Measurements from ENCODE around the gene VPS13D. TPM values are rescaled to one million over a fixed set of nuclear protein-coding genes. Genes with fewer than 3 reads are reported as not detected.

VPS13D gene
- total and polyA plus RNA-seq, 9 donors = 19.8 to 59.3 (median 41.8) TPM

DNA sequence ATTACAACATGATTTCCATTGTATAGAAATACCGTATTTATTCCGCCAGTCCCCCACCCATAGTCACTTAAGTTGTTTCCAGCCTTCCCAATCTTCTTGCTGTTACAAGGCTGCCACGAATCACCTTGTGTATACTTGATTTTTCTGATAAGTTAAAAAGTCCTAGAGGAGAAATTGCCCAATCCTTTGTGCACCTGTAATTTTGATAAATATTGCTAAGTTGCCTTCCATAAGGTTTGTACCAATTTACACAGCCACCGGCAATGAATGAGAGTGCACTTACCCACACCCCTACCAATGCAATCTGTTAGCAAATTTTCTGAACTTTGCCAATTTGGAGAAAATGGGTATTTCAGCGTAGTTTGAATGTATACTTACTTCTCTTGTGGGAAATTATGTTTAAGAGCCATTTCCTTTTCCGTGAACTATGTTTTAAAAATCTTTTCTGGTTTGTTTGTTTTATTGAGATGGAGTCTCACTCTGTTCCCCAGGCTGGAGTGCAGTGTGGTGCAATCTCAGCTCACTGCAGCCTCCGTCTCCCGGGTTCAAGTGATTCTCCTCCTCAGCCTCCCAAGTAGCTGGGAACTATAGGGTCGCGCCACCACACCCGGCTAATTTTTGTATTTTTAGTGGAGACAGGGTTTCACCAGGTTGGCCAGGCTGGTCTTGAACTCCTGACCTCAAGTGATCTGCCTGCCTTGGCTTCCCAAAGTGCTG, 300.8 kb downstream of the VPS13D start:
- no peak for DNase-seq
- WGBS, 3 donors = 84 to 91% (median 85%) methylated on average over 11 of the region's 11 CpGs
- intact Hi-C loops (cut with DNase I) = no loop called here

GRCh38 chr1:12531179-12531499, 301.3 kb downstream of the VPS13D start:
- H3K4me3 ChIP-seq = no peak overlapping the region
- H3K4me1 ChIP-seq (ENCODE audit: insufficient read depth) = peaks cover 7% of the 10 kb centered on the region
- no peak for DNase-seq
- 80 to 88% (median 84%) methylated on average over 1 of the region's 1 CpG for WGBS, 3 donors
- no peaks in the 10 kb centered on the region for H3K9me3 ChIP-seq
- H3K27ac ChIP-seq = no peak overlapping the region
- no peaks in the 10 kb centered on the region for H3K36me3 ChIP-seq
- no peaks in the 10 kb centered on the region for H3K27me3 ChIP-seq
- intact Hi-C loops (cut with DNase I) = no loop called here
- TF ChIP-seq EP300 (IDR thresholded peaks at IDR 0.05) (no peak), POLR2A (IDR thresholded peaks at IDR 0.05) (no peak), CTCF (IDR thresholded peaks at IDR 0.05) (no peak)

More for the DNA sequence above, 300.8 kb downstream of the VPS13D start:
- no peak overlapping the region for H3K4me3 ChIP-seq
- TF ChIP-seq EP300 (IDR thresholded peaks at IDR 0.05) = no peak
- no peak for TF ChIP-seq POLR2A (IDR thresholded peaks at IDR 0.05)
- no peak for TF ChIP-seq CTCF (IDR thresholded peaks at IDR 0.05)
- no peaks in the 10 kb centered on the region for H3K9me3 ChIP-seq
- H3K36me3 ChIP-seq = no peaks in the 10 kb centered on the region
- peaks cover 12% of the 10 kb centered on the region for H3K4me1 ChIP-seq (ENCODE audit: insufficient read depth)
- no peak overlapping the region for H3K27ac ChIP-seq
- H3K27me3 ChIP-seq = no peaks in the 10 kb centered on the region

DNA sequence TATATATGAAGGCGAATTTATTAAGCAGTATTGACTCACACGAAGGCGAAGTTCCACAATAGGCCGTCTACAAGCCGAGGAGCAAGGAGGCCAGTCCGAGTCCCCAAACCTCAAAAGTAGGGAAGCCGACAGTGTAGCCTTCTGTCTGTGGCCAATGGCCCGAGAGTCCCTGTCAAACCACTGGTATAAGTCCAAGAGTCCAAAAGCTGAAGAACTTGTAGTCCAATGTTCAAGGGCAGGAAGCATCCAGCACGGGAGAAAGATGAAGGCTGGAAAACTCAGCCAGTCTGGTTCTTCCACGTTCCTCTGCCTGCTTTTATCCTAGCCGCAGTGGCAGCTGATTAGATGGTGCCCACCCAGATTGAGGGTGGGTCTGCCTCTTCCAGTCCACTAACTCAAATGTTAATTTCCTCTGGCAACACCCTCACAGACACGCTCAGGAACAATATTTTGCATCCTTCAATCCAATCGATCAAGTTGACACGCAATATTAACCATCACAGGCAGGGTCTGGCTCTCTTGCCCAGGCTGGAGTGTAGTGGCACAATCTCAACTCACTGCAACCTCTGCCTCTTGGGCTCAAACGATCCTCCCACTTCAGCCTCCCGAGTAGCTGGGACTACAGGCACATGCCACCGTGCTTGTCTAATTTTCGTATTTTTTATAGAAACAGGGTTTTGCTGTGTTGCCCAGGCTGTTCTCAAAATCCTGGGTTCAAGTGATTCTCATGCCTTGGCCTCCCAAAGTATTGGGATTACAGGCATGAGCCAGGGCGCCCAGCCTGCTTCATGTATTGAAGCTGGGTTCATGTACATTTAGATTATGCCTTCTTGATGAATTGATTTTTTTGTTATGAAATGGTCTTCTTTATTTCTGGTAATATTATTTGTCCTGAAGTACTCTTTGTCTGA, 302.8 kb downstream of the VPS13D start:
- no peaks in the 10 kb centered on the region for H3K36me3 ChIP-seq
- TF ChIP-seq EP300 (IDR thresholded peaks at IDR 0.05) = no peak
- no peak for TF ChIP-seq CTCF (IDR thresholded peaks at IDR 0.05)
- no peak for TF ChIP-seq POLR2A (IDR thresholded peaks at IDR 0.05)
- no peak overlapping the region for H3K4me3 ChIP-seq
- 91 to 95% (median 93%) methylated on average over 19 of the region's 19 CpGs for whole genome bisulfite sequencing, 3 donors
- no peaks in the 10 kb centered on the region for H3K9me3 ChIP-seq
- H3K27me3 ChIP-seq = no peaks in the 10 kb centered on the region
- intact Hi-C loops (cut with DNase I) = no loop called here
- H3K4me1 ChIP-seq (ENCODE audit: insufficient read depth) = peaks cover 7% of the 10 kb centered on the region
- no peak for DNase-seq
- H3K27ac ChIP-seq = no peak overlapping the region

- peaks cover 14% of the 10 kb centered on the region for H3K4me1 ChIP-seq (ENCODE audit: insufficient read depth)
Measured at GRCh38 chr1:12536023-12536639, 306.3 kb downstream of the VPS13D start.

More at GRCh38 chr1:12536023-12536639, 306.3 kb downstream of the VPS13D start:
- H3K27ac ChIP-seq = no peak overlapping the region
- TF ChIP-seq EP300 (IDR thresholded peaks at IDR 0.05) (no peak), CTCF (IDR thresholded peaks at IDR 0.05) (no peak), POLR2A (IDR thresholded peaks at IDR 0.05) (no peak)
- 91 to 94% (median 93%) methylated on average over 1 of the region's 1 CpG for WGBS, 3 donors
- intact Hi-C loops (cut with DNase I) = no loop called here
- no peak overlapping the region for H3K4me3 ChIP-seq
- no peak for DNase-seq
- no peaks in the 10 kb centered on the region for H3K27me3 ChIP-seq
- no peaks in the 10 kb centered on the region for H3K36me3 ChIP-seq
- no peaks in the 10 kb centered on the region for H3K9me3 ChIP-seq

All from ovary (tissue), 9 donors.